Panc1 (cell line): ENCODE data around the gene PRR5L. TPM values are rescaled to one million over a fixed set of nuclear protein-coding genes. Genes with fewer than 3 reads are reported as not detected.

Experiments used
- ATAC-seq: fragments of 200-7000 bp; cut with Tn5 transposase; 2 replicates; pipeline ENCODE4 v1.9.1; 2020; ENCODE audit warnings: mild to moderate bottlenecking, moderate library complexity
- BruUV-seq: library from RNA; stranded (reverse); fragments of 400-500 nt; replicated peaks from 2 replicates; lab custom pipeline; 2021; lab: Mats Ljungman, UMichigan
- CTCF ChIA-PET: fragments of 300-600 bp; sonication (Branson Sonifier 250); formaldehyde crosslinking; loops from one replicate; lab custom pipeline; 2022; ENCODE audit warnings: antibody characterized with exemption; lab: Charles Lee
- POLR2A ChIA-PET: fragments of 300-600 bp; sonication (Branson Sonifier 250); formaldehyde crosslinking; loops from one replicate; lab custom pipeline; 2022; ENCODE audit warnings: antibody characterized with exemption; lab: Charles Lee
- DNase-seq: peaks from one replicate; pipeline ENCODE4 v3.0.0-alpha.2; 2010; ENCODE audit warnings: low read depth, low spot score
- H3K27ac ChIP-seq: 2 replicates; pipeline ENCODE4 v1.5.1; 2011; ENCODE audit warnings: mild to moderate bottlenecking, low read length, inconsistent platforms
- H3K27me3 ChIP-seq: fragments of 200-500 bp; sonication (Bioruptor generic); 2 replicates; pipeline ENCODE4 v1.6.0; 2014; ENCODE audit warnings: low read length, inconsistent platforms; ENCODE audit not compliant: control insufficient read depth, insufficient read depth
- H3K36me3 ChIP-seq: fragments of 200-500 bp; sonication (Bioruptor generic); 2 replicates; pipeline ENCODE4 v1.5.1; 2014; ENCODE audit warnings: inconsistent platforms, mild to moderate bottlenecking, low read length, moderate library complexity; ENCODE audit not compliant: control insufficient read depth, insufficient read depth
- H3K4me1 ChIP-seq: 2 replicates; pipeline ENCODE4 v1.5.1; 2011; ENCODE audit warnings: inconsistent platforms, mild to moderate bottlenecking, low read length, moderate library complexity; ENCODE audit not compliant: control insufficient read depth, insufficient read depth
- H3K4me3 ChIP-seq, 2 experiments: 2 replicates each; pipeline ENCODE4 v1.5.1; 2011 to 2012; ENCODE audit warnings: low read depth in 2 of 2, low read length in 2 of 2, mild to moderate bottlenecking in 2 of 2, inconsistent platforms in 1 of 2, moderate library complexity in 1 of 2
- H3K9me3 ChIP-seq: fragments of 200-500 bp; sonication (Bioruptor generic); 2 replicates; pipeline ENCODE4 v1.5.1; 2014; ENCODE audit warnings: low read depth, mild to moderate bottlenecking, inconsistent platforms, low read length, moderate library complexity; ENCODE audit not compliant: control insufficient read depth, insufficient read depth
- POLR2AphosphoS5 ChIP-seq: IDR thresholded peaks from 2 replicates; pipeline ENCODE4 v1.6.1; 2012; ENCODE audit warnings: mild to moderate bottlenecking, low read depth, low read length, moderate library complexity
- SIN3A ChIP-seq: IDR thresholded peaks from 2 replicates; pipeline ENCODE4 v1.6.1; 2012; ENCODE audit warnings: low read depth, mild to moderate bottlenecking, low read length, moderate library complexity, borderline replicate concordance; ENCODE audit not compliant: insufficient read depth
- TCF7L2 ChIP-seq: IDR thresholded peaks from 2 replicates; pipeline ENCODE4 v1.6.1; 2011; ENCODE audit warnings: mild to moderate bottlenecking, low read depth, low read length, inconsistent platforms
- in situ Hi-C: cut with HindIII; loops from 2 replicates; pipeline ENCODE4 v1.10.0; 2016; ENCODE audit warnings: low sequenced_read_pairs, low pct_unique_long_range_greater_than_20kb
- intact Hi-C: fragments of 100-400 bp; cut with micrococcal nuclease; formaldehyde crosslinking; loops from one replicate; pipeline ENCODE4 v1.10.0; 2022; ENCODE audit not compliant: unreplicated experiment
- total RNA-seq: library from RNA; stranded (reverse); gene quantifications from one replicate; pipeline ENCODE4 v1.2.1, GENCODE V29; 2021; ENCODE audit not compliant: unreplicated experiment
- TF ChIP-seq, protein P1 (sequence below): fragments of 450-650 bp; IDR thresholded peaks from 2 replicates; pipeline ENCODE4 v1.5.1; 2017; ENCODE audit warnings: mild to moderate bottlenecking
- TF ChIP-seq, protein P2 (sequence below), 2 experiments: IDR thresholded peaks; 2 replicates each; pipeline ENCODE4 v1.6.1; 2011 to 2012; ENCODE audit warnings: low read depth in 2 of 2, control low read depth in 1 of 2, low read length in 1 of 2, mild to moderate bottlenecking in 1 of 2, moderate library complexity in 1 of 2; ENCODE audit not compliant: insufficient read depth in 1 of 2

Gene PRR5L
- total RNA-seq, 1 experiment from 2014 or later: 0.36 TPM

DNA sequence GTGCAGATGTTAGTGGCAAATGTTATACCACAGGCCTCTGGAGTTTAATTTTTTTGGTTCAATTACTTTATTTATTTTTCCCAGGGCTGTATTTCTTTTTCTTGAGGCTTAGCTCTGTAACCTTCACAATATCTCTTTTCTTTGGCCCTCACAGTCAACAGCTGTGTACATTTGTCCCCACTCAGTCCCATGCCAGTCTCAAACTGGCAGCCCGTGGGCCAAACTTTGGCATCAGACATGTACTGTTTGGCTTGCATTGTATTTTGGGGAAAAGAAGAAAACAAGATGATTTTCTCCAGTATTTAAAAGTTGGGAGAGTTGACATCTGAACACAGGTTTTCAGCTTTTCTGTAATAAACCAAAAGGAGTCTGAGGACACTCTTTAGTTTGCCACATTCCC is 87.1 kb downstream of the PRR5L start:
- Histone ChIP-seq H3K4me3 (no peak overlapping the region), H3K4me1 (peaks cover under 1% of the 10 kb centered on the region; the same call in 1 of the 2 replicates), H3K27ac (no peak overlapping the region), H3K36me3 (no peaks in the 10 kb centered on the region), H3K27me3 (peaks cover 14% of the 10 kb centered on the region), H3K9me3 (no peaks in the 10 kb centered on the region)
- no peak for ATAC-seq
- intact Hi-C loops: no loop called here
- TF ChIP-seq TCF7L2 (no peak), SIN3A (no peak), POLR2AphosphoS5 (no peak)
- TF ChIP-seq, protein P1, sequence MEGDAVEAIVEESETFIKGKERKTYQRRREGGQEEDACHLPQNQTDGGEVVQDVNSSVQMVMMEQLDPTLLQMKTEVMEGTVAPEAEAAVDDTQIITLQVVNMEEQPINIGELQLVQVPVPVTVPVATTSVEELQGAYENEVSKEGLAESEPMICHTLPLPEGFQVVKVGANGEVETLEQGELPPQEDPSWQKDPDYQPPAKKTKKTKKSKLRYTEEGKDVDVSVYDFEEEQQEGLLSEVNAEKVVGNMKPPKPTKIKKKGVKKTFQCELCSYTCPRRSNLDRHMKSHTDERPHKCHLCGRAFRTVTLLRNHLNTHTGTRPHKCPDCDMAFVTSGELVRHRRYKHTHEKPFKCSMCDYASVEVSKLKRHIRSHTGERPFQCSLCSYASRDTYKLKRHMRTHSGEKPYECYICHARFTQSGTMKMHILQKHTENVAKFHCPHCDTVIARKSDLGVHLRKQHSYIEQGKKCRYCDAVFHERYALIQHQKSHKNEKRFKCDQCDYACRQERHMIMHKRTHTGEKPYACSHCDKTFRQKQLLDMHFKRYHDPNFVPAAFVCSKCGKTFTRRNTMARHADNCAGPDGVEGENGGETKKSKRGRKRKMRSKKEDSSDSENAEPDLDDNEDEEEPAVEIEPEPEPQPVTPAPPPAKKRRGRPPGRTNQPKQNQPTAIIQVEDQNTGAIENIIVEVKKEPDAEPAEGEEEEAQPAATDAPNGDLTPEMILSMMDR: no peak
- TF ChIP-seq, protein P2, sequence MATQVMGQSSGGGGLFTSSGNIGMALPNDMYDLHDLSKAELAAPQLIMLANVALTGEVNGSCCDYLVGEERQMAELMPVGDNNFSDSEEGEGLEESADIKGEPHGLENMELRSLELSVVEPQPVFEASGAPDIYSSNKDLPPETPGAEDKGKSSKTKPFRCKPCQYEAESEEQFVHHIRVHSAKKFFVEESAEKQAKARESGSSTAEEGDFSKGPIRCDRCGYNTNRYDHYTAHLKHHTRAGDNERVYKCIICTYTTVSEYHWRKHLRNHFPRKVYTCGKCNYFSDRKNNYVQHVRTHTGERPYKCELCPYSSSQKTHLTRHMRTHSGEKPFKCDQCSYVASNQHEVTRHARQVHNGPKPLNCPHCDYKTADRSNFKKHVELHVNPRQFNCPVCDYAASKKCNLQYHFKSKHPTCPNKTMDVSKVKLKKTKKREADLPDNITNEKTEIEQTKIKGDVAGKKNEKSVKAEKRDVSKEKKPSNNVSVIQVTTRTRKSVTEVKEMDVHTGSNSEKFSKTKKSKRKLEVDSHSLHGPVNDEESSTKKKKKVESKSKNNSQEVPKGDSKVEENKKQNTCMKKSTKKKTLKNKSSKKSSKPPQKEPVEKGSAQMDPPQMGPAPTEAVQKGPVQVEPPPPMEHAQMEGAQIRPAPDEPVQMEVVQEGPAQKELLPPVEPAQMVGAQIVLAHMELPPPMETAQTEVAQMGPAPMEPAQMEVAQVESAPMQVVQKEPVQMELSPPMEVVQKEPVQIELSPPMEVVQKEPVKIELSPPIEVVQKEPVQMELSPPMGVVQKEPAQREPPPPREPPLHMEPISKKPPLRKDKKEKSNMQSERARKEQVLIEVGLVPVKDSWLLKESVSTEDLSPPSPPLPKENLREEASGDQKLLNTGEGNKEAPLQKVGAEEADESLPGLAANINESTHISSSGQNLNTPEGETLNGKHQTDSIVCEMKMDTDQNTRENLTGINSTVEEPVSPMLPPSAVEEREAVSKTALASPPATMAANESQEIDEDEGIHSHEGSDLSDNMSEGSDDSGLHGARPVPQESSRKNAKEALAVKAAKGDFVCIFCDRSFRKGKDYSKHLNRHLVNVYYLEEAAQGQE (IDR thresholded peaks at IDR 0.05; ENCODE audit: insufficient read depth in 1 of 2, low read depth in 2 of 2, low read length in 1 of 2): no peak
- in situ Hi-C loops: no loop called here
- CTCF ChIA-PET: no interaction called here
- POLR2A ChIA-PET: no interaction called here
- no peak for DNase-seq
- no TSS peak for BruUV-seq

DNA sequence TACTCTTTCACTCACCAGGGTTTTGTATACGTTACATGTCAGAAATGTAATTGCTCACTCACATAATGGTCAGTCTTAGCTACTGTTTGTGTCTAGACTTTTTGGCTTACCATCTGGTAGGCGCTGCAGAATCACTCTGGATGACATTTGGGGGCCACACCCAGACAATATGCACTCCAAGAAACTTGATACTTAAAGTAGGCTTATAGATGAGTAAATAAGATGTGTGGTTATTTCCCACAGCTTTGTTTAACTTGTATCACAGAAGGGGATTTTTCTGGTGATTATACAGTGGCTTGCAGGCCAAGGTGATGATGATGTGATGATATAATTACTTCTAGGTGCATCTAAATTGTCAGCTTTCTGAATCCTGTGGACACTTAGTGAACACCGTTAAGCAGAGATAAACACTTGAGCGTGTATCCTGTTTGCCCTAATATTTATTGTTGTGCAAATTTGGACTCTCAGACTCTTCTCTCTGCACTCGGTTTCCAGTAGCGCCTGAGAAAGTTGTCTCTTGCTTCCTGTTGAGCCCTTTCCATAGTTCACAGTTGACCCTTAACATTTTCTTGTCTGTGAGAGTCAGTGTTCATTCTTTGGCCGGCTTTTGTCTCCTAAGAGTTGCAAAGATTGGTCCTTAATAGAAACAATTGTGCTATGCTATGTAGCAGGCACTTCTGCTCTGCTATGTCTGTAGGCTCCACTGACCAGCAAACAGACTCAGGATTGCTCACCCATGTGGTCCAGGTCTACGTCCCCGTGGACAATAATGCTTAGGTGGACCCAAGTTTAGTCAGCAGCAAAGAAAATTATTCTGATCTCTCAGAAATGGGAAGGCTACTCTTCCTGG is 89.3 kb downstream of the PRR5L start:
- BruUV-seq: no TSS peak
- Histone ChIP-seq H3K4me3 (no peak overlapping the region), H3K27ac (no peak overlapping the region), H3K36me3 (no peaks in the 10 kb centered on the region), H3K9me3 (no peaks in the 10 kb centered on the region), H3K27me3 (no peaks in the 10 kb centered on the region), H3K4me1 (no peaks in the 10 kb centered on the region)
- ATAC-seq (no peak), DNase-seq (no peak)
- CTCF ChIA-PET: no interaction called here
- intact Hi-C loops (no loop called here), in situ Hi-C loops (no loop called here)
- TF ChIP-seq POLR2AphosphoS5 (no peak), SIN3A (no peak)
- TF ChIP-seq, protein P1: no peak
- TF ChIP-seq, protein P2 (IDR thresholded peaks at IDR 0.05; ENCODE audit: insufficient read depth in 1 of 2, low read depth in 2 of 2, low read length in 1 of 2): no peak
- POLR2A ChIA-PET: no interaction called here
